NB4 (cell line): ENCODE data around the gene TMEM184B.

Experiments used
- DNase-seq: peaks from one replicate; pipeline ENCODE4 v3.0.0; 2010; ENCODE audit warnings: low read depth
- H3K4me3 ChIP-seq: one replicate; pipeline ENCODE4 v1.5.1; 2011; ENCODE audit warnings: mild to moderate bottlenecking, low read depth, low read length, moderate library complexity
- CTCF ChIP-seq: IDR thresholded peaks from one replicate; pipeline ENCODE4 v1.5.1; 2012; ENCODE audit warnings: low read depth, low read length
- MYC ChIP-seq: IDR thresholded peaks from 2 replicates; pipeline ENCODE4 v1.6.1; 2011; ENCODE audit warnings: low read depth, low read length
- POLR2A ChIP-seq: IDR thresholded peaks from 2 replicates; pipeline ENCODE4 v1.6.1; 2011; ENCODE audit warnings: mild to moderate bottlenecking; ENCODE audit not compliant: insufficient read length; ENCODE audit errors: extremely low read depth
- TF ChIP-seq, protein P1 (sequence below): IDR thresholded peaks from 2 replicates; pipeline ENCODE4 v1.6.1; 2011; ENCODE audit warnings: low read depth, low read length

TMEM184B gene

GRCh38 chr22:38292694-38293093 is 19.9 kb upstream of the TMEM184B start:
- H3K4me3 ChIP-seq, result no peak overlapping the region
- DNase-seq, result peak; percentile 42
- TF ChIP-seq, protein P1, sequence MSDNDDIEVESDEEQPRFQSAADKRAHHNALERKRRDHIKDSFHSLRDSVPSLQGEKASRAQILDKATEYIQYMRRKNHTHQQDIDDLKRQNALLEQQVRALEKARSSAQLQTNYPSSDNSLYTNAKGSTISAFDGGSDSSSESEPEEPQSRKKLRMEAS, result no peak
- no peak for TF ChIP-seq MYC
- no peak for TF ChIP-seq CTCF
- TF ChIP-seq POLR2A, result no peak

- H3K4me3 ChIP-seq, result no peak overlapping the region
- no peak for TF ChIP-seq POLR2A
- TF ChIP-seq, protein P1, result no peak
- TF ChIP-seq CTCF, result no peak
- TF ChIP-seq MYC, result no peak
- no peak for DNase-seq
Measured at GRCh38 chr22:38291201-38291777, 18.5 kb upstream of the TMEM184B start.

GRCh38 chr22:38290347-38290746 is 17.5 kb upstream of the TMEM184B start:
- H3K4me3 ChIP-seq, result no peak overlapping the region
- DNase-seq, result no peak
- TF ChIP-seq CTCF (no peak), POLR2A (no peak), MYC (no peak)
- TF ChIP-seq, protein P1, result no peak

DNA sequence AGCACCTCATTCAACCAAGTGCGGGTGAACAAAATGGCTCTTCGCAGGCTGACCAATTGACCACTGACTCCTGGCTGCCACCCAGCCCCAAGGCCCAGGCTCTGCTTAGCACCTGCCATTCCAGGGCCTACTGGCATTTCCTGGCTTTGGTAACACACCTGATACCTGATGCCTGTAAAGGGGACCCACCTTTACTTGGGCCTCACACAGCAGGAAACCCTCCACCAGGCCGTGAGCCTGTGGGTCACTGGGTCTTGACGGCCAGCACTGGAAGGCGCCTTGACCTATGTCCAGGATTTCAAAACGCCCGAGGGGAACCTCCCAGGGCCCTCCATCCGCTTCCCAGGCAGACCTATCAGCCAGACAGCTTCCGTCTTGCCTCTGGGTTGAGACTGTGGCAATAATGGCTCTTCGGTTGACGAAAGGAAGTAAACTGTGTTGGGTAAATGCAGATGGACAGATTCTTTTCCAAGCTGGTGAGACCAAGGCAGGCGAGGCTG is 16.8 kb upstream of the TMEM184B start:
- TF ChIP-seq, protein P1, result no peak
- no peak for TF ChIP-seq POLR2A
- no peak for TF ChIP-seq MYC
- TF ChIP-seq CTCF, result no peak
- H3K4me3 ChIP-seq, result no peak overlapping the region
- DNase-seq, result no peak

- no peak overlapping the region for H3K4me3 ChIP-seq
- TF ChIP-seq CTCF (no peak), POLR2A (no peak), MYC (no peak)
- TF ChIP-seq, protein P1, result no peak
- DNase-seq, result no peak
Measured at GRCh38 chr22:38286915-38287669, 14.3 kb upstream of the TMEM184B start.
